SK-N-SH (cell line): ENCODE data around the gene SMCP. TPM values are rescaled to one million over a fixed set of nuclear protein-coding genes. Genes with fewer than 3 reads are reported as not detected.

Source experiments
- CTCF ChIA-PET: fragments of 300-600, 350-600 bp; formaldehyde crosslinking; extraction: SDS; loops from one replicate; lab custom pipeline; 2021; lab: Yijun Ruan, JAX
- POLR2A ChIA-PET: fragments of 350-600 bp; sonication (Branson Sonifier 250); formaldehyde crosslinking; extraction: SDS; loops from one replicate; lab custom pipeline; 2020; ENCODE audit warnings: antibody characterized with exemption, inconsistent platforms; lab: Yijun Ruan, JAX
- DNase-seq: peaks from one replicate; pipeline ENCODE4 v3.0.0; 2012
- H2AFZ ChIP-seq: fragments of 200-600 bp; sonication (generic); 2 replicates; pipeline ENCODE4 v1.8.1; 2016; ENCODE audit warnings: antibody characterized with exemption, mild to moderate bottlenecking, low read depth
- H3F3A ChIP-seq: fragments of 200-600 bp; sonication (generic); replicated peaks from 2 replicates; pipeline ENCODE3; 2016; ENCODE audit warnings: antibody characterized with exemption, mild to moderate bottlenecking; ENCODE audit not compliant: insufficient read depth
- H3K27ac ChIP-seq, 2 experiments: fragments of 200-500 bp in 1 of 2; fragments of 200-600 bp in 1 of 2; sonication (Bioruptor generic) in 1 of 2; sonication (generic), shearing (Covaris generic) in 1 of 2; 2 replicates each; pipeline versions ENCODE4 v1.5.1 to v1.6.1; 2014 to 2016; ENCODE audit warnings: low read depth in 2 of 2, inconsistent platforms in 1 of 2, low read length in 1 of 2, mild to moderate bottlenecking in 1 of 2, mixed read lengths in 1 of 2
- H3K27me3 ChIP-seq: fragments of 200-600 bp; sonication (generic), shearing (Covaris generic); 2 replicates; pipeline ENCODE4 v1.6.1; 2016; ENCODE audit warnings: mixed run types; ENCODE audit not compliant: insufficient read depth
- H3K36me3 ChIP-seq, 2 experiments: fragments of 200-500 bp in 1 of 2; fragments of 200-600 bp in 1 of 2; sonication (Bioruptor generic) in 1 of 2; sonication (generic) in 1 of 2; replicated peaks in 1 of 2; 2 replicates each; pipeline versions ENCODE3 to v1.5.1; 2014 to 2016; ENCODE audit warnings: low read length in 1 of 2, mild to moderate bottlenecking in 1 of 2; ENCODE audit not compliant: insufficient read depth in 2 of 2, control insufficient read depth in 1 of 2
- H3K4me1 ChIP-seq, 2 experiments: fragments of 200-500 bp in 1 of 2; fragments of 200-600 bp in 1 of 2; sonication (Bioruptor generic) in 1 of 2; sonication (generic), shearing (Covaris generic) in 1 of 2; 2 replicates each; pipeline versions ENCODE4 v1.5.1 to v1.6.1; 2014 to 2016; ENCODE audit warnings: low read depth in 1 of 2, low read length in 1 of 2, mixed run types in 1 of 2; ENCODE audit not compliant: insufficient read depth in 2 of 2, control insufficient read depth in 1 of 2
- H3K4me2 ChIP-seq: fragments of 200-600 bp; sonication (generic), shearing (Covaris generic); 2 replicates; pipeline ENCODE4 v1.6.1; 2017; ENCODE audit warnings: mixed run types
- H3K4me3 ChIP-seq, 2 experiments: fragments of 200-500 bp in 1 of 2; fragments of 200-600 bp in 1 of 2; sonication (Bioruptor generic) in 1 of 2; sonication (generic), shearing (Covaris generic) in 1 of 2; 2 replicates each; pipeline versions ENCODE4 v1.5.1 to v1.8.1; 2014 to 2016; ENCODE audit warnings: low read depth in 2 of 2, inconsistent platforms in 1 of 2, low read length in 1 of 2, mild to moderate bottlenecking in 1 of 2, mixed read lengths in 1 of 2, moderate library complexity in 1 of 2
- H3K79me2 ChIP-seq: fragments of 200-600 bp; sonication (generic); 2 replicates; pipeline ENCODE4 v1.8.1; 2017; ENCODE audit warnings: mild to moderate bottlenecking; ENCODE audit not compliant: insufficient read depth
- H3K9ac ChIP-seq: fragments of 200-600 bp; sonication (generic); 2 replicates; pipeline ENCODE4 v1.6.1; 2017; ENCODE audit warnings: mixed run types
- H3K9me2 ChIP-seq: fragments of 200-600 bp; sonication (generic); 2 replicates; pipeline ENCODE4 v1.6.1; 2017; ENCODE audit warnings: mixed run types
- H3K9me3 ChIP-seq: fragments of 200-600 bp; sonication (generic); 2 replicates; pipeline ENCODE4 v1.6.1; 2017; ENCODE audit warnings: mixed run types, mild to moderate bottlenecking, moderate library complexity
- H4K20me1 ChIP-seq: fragments of 200-600 bp; sonication (generic); 2 replicates; pipeline ENCODE4 v1.6.1; 2017; ENCODE audit warnings: mild to moderate bottlenecking, mixed run types; ENCODE audit not compliant: insufficient read depth
- ELF1 ChIP-seq: IDR thresholded peaks from 2 replicates; pipeline ENCODE4 v1.4.0; 2012
- EP300 ChIP-seq, 2 experiments: IDR thresholded peaks; 2 replicates each; pipeline versions ENCODE4 v1.4.0 to v1.6.1; 2012; ENCODE audit warnings: borderline replicate concordance in 1 of 2, low read depth in 1 of 2, low read length in 1 of 2
- FOXM1 ChIP-seq: IDR thresholded peaks from 2 replicates; pipeline ENCODE4 v1.4.0; 2012; ENCODE audit warnings: low read depth, mild to moderate bottlenecking
- JUND ChIP-seq: IDR thresholded peaks from 2 replicates; pipeline ENCODE4 v1.4.0; 2012
- MXI1 ChIP-seq: IDR thresholded peaks from 2 replicates; pipeline ENCODE4 v1.6.1; 2012; ENCODE audit warnings: mild to moderate bottlenecking, low read depth, low read length, improper control_type of control experiment
- NRF1 ChIP-seq: IDR thresholded peaks from 2 replicates; pipeline ENCODE4 v1.6.1; 2012; ENCODE audit warnings: low read depth, mild to moderate bottlenecking, low read length
- SIN3A ChIP-seq: IDR thresholded peaks from 2 replicates; pipeline ENCODE4 v1.6.1; 2012; ENCODE audit warnings: low read depth, mild to moderate bottlenecking, low read length, moderate library complexity, borderline replicate concordance
- TCF12 ChIP-seq: IDR thresholded peaks from 2 replicates; pipeline ENCODE4 v1.4.0; 2012
- TEAD4 ChIP-seq: IDR thresholded peaks from 2 replicates; pipeline ENCODE4 v1.4.0; 2012; ENCODE audit warnings: mild to moderate bottlenecking, borderline replicate concordance; ENCODE audit not compliant: insufficient read depth
- ZBTB33 ChIP-seq: IDR thresholded peaks from 2 replicates; pipeline ENCODE4 v1.4.0; 2012; ENCODE audit warnings: low read depth, borderline replicate concordance
- WGBS: methylation state at CpG from one replicate; pipeline ENCODE4 v1.1.6; 2017; ENCODE audit warnings: low lambda C conversion rate; 5-methylcytosine and 5-hydroxymethylcytosine counted together
- polyA plus RNA-seq, 3 experiments: library from polyadenylated mRNA; depleted of rRNA; stranded (reverse); fragments of >200 nt; gene quantifications; 2 replicates each; pipeline ENCODE4 v1.2.3, GENCODE V29; 2012
- TF ChIP-seq, protein P1 (sequence below): fragments of 200-600 bp; sonication (generic); IDR thresholded peaks from 2 replicates; pipeline ENCODE4 v1.6.1; 2017; ENCODE audit warnings: antibody characterized with exemption, mild to moderate bottlenecking, moderate library complexity
- TF ChIP-seq, protein P2 (sequence below): IDR thresholded peaks from 2 replicates; pipeline ENCODE4; 2012

SMCP gene
- polyA plus RNA-seq, 1 of the 3 experiments (the other 2 are of a cell fraction): not detected

- ChIA-PET CTCF (interaction anchor here (0.6 kb wide), 1 partner anchor 8 kb away, joined by 3 read pairs; no protein-coding TSS in a partner anchor), POLR2A (no interaction called here)
- no peaks in the 10 kb centered on the region for H3K4me1 ChIP-seq
- H2AFZ ChIP-seq: no peak overlapping the region
- H4K20me1 ChIP-seq: no peaks in the 10 kb centered on the region
- DNase-seq: no peak
- no peak overlapping the region for H3K4me3 ChIP-seq
- H3K4me2 ChIP-seq: no peak overlapping the region
- TF ChIP-seq, protein P1, sequence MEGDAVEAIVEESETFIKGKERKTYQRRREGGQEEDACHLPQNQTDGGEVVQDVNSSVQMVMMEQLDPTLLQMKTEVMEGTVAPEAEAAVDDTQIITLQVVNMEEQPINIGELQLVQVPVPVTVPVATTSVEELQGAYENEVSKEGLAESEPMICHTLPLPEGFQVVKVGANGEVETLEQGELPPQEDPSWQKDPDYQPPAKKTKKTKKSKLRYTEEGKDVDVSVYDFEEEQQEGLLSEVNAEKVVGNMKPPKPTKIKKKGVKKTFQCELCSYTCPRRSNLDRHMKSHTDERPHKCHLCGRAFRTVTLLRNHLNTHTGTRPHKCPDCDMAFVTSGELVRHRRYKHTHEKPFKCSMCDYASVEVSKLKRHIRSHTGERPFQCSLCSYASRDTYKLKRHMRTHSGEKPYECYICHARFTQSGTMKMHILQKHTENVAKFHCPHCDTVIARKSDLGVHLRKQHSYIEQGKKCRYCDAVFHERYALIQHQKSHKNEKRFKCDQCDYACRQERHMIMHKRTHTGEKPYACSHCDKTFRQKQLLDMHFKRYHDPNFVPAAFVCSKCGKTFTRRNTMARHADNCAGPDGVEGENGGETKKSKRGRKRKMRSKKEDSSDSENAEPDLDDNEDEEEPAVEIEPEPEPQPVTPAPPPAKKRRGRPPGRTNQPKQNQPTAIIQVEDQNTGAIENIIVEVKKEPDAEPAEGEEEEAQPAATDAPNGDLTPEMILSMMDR: no peak
- TF ChIP-seq SIN3A: no peak
- TF ChIP-seq ZBTB33: no peak
- no peak for TF ChIP-seq ELF1
- peak; percentile 49 for TF ChIP-seq TCF12
- no peak for TF ChIP-seq MXI1
- no peak for TF ChIP-seq EP300 (IDR thresholded peaks at IDR 0.05; ENCODE audit: borderline replicate concordance in 1 of 2, low read depth in 1 of 2, low read length in 1 of 2)
- TF ChIP-seq JUND: no peak
- TF ChIP-seq, all 33 proteins: peak for 1
- no peaks in the 10 kb centered on the region for H3K9me2 ChIP-seq
- no peak overlapping the region for H3K27ac ChIP-seq
- no peaks in the 10 kb centered on the region for H3F3A ChIP-seq
- no peak overlapping the region for H3K9ac ChIP-seq
- no peaks in the 10 kb centered on the region for H3K79me2 ChIP-seq
- 0% methylated on average over 2 of the region's 2 CpGs for WGBS
- no peaks in the 10 kb centered on the region; the same call in 1 of the 2 replicates for H3K27me3 ChIP-seq
- no peaks in the 10 kb centered on the region for H3K36me3 ChIP-seq
- H3K9me3 ChIP-seq: no peaks in the 10 kb centered on the region
Observed at GRCh38 chr1:152855661-152856060, 22.5 kb upstream of the SMCP start.

DNA sequence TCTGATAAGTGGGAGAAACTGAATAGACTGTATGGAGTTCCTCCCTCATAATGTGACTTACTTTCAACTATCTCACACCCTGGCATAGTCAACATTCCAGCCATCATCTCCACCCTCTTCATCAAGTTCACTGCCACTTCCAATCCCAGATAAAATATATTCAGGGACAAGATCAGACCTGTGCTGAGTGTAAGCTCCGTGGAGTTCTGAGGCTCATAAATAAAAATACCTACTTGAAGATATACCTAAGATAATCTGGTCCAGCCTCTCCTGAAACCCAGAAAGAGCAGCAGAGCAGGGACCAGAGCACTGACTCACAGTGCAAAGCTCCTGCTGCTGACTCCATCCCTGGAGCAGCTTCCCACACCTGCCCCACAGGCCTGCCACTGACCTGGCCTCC, 20.1 kb upstream of the SMCP start:
- ChIA-PET CTCF (interaction anchor here (1.2 to 1.4 kb wide), 2 partner anchors 12 to 13 kb away, joined by 4 to 5 read pairs; no protein-coding TSS in a partner anchor), POLR2A (no interaction called here)
- no peaks in the 10 kb centered on the region for H3K36me3 ChIP-seq
- H2AFZ ChIP-seq: no peak overlapping the region
- H3K27ac ChIP-seq: no peak overlapping the region
- H3K9ac ChIP-seq: no peak overlapping the region
- H3K4me2 ChIP-seq: no peak overlapping the region
- H4K20me1 ChIP-seq: no peaks in the 10 kb centered on the region
- 0% methylated on average over 1 of the region's 1 CpG for WGBS
- DNase-seq: no peak
- no peaks in the 10 kb centered on the region for H3F3A ChIP-seq
- H3K4me3 ChIP-seq: no peak overlapping the region
- H3K9me2 ChIP-seq: no peaks in the 10 kb centered on the region
- no peaks in the 10 kb centered on the region for H3K9me3 ChIP-seq
- no peaks in the 10 kb centered on the region for H3K4me1 ChIP-seq
- TF ChIP-seq TEAD4 (no peak), TCF12 (no peak), NRF1 (no peak), FOXM1 (no peak)
- TF ChIP-seq, protein P2, sequence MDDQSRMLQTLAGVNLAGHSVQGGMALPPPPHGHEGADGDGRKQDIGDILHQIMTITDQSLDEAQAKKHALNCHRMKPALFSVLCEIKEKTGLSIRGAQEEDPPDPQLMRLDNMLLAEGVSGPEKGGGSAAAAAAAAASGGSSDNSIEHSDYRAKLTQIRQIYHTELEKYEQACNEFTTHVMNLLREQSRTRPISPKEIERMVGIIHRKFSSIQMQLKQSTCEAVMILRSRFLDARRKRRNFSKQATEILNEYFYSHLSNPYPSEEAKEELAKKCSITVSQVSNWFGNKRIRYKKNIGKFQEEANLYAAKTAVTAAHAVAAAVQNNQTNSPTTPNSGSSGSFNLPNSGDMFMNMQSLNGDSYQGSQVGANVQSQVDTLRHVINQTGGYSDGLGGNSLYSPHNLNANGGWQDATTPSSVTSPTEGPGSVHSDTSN: no peak
- H3K79me2 ChIP-seq: no peaks in the 10 kb centered on the region
- H3K27me3 ChIP-seq: no peaks in the 10 kb centered on the region; the same call in 1 of the 2 replicates
